ENCODE results near the gene MAP7D2.

The MAP7D2 gene

GRCh38 chrX:20046223-20046622 lies 70.5 kb downstream of the MAP7D2 start:
- peak in 3 of 58 donors; percentile 3 to 5 (median 4) for DNase-seq

GRCh38 chrX:20042221-20042620 lies 74.5 kb downstream of the MAP7D2 start:
- DNase-seq, result peak in 1 of 58 donors; percentile 0

- DNase-seq, result no peak
Observed at GRCh38 chrX:20038966-20039365, 77.7 kb downstream of the MAP7D2 start.

- no peak for DNase-seq
Observed at GRCh38 chrX:20037186-20037585, 79.5 kb downstream of the MAP7D2 start.

DNA sequence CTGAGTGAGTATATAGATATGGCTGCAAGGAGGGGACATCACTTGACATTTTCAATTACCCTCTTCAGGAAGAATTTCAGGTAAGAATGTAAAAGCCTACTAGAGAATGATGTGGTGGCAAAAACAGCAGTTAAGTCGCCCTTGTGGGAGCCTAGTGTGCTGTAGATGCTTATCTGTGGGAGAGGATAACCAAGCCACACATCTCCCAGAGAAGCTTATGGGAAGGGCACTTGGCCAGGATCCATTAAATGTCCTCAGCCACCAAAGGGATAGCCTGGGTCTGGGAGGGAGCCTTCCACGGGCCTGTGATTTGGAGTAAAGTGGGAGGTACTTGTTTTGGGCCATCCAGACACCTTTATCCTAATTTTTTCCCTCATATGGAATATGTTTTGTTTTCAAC lies 84.5 kb downstream of the MAP7D2 start:
- DNase-seq, result no peak

- DNase-seq, result no peak
Observed at GRCh38 chrX:20029728-20030127, 87.0 kb downstream of the MAP7D2 start.

DNA sequence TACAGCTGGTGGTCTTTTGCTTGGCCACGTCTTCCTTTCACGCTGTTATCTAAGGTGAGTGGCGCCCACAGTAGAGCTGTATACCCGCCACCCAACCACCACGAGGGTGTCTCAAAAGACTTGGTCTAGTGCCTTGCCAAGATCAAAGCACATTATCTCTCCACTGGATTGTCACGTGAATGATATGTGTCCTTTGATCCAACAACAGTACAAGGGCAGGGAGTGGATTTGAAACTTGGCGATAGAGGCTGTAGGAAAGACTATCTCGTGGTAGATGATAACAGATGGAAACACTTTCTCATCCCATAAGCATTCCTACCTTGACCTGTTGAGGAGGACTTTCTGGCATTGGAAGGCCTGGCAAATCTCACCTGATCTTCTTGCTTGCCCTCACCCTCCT lies 88.1 kb downstream of the MAP7D2 start:
- DNase-seq, result no peak

DNA sequence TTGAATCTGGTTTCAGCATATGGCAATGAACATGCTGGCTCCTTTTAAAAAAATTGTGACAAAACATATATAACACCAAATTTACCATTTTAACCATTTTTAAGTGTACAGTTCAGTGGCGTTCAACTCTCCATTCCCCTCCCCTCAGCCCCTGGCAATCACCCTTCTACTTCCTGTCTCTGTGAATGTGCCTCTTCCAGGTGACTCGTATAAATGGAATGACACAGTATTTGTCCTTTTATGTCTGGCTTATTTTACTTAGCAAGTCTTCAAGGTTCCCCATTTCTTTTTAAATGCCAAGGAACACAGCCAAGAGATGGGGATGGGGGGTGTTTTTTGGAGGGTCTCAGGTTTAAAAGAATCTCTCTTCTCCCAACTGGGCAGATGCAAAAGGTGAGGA lies 90.4 kb downstream of the MAP7D2 start:
- DNase-seq, result no peak

DNA sequence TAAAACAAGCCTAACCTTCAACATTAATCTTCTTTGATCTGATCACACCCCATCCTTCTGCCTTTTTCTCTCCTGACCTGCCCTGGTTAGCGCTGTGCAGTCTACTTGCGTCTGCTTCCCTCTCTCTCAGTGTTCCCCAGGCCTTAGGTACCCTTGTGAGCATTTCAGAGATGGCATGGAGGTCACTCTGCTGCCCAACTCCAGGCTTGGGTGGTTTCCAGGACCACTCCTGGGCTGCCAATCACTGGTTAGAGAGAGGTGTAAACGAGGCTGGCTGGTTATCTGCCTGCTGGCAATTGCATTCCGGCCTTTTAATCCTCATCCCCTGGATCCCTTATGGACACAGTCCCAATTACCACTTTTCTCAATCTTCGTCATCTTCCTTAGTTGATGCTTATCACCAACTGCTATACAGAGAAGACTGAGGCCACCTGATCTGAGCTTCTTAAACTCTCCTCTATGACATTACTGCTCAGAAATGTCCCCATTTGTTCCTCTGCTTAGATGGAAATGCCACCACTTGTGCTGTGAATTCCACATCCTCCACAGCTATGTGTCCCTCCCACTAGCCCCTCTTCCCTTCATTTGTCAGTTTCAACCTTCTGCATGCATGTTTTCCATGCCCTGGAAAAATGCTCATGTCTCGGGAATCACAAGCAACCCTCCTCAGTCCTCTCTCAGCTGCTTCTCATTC lies 96.9 kb downstream of the MAP7D2 start:
- DNase-seq, result no peak

- DNase-seq, result no peak
Observed at GRCh38 chrX:20016616-20016945, 100.1 kb downstream of the MAP7D2 start.

DNA sequence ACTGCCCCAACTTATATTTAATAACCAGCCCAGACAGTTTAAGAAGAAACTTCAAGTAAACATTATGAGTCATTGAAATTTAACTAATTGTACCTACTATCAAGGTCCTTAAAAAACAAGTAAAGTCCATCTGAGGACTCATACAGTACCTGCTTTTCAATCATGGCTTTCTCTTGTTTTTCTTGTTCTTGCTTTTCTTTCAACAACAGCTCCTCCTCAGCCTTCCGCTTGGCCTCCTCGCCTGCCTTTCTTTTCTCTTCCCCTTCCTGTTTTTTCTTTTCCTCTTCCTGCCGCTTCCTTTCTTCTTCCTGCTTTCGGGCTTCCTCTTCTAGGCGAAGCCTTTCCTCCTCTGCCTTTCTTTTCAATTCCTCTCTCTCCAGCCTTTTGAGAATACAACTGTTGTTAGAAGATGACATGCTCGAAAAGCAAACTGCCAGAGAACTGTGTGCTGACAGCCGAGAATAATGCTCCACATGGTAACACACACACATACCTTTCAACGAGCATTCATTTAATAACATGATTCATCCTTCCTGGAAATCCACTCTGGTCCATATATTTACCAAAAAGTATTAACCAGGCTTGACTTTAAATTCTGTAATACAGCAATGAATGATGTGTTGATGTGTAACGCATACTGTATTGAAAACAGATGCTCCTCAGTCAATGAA lies 100.6 kb downstream of the MAP7D2 start:
- no peak for DNase-seq

GRCh38 chrX:20015422-20015821 lies 101.3 kb downstream of the MAP7D2 start:
- DNase-seq, result no peak

DNA sequence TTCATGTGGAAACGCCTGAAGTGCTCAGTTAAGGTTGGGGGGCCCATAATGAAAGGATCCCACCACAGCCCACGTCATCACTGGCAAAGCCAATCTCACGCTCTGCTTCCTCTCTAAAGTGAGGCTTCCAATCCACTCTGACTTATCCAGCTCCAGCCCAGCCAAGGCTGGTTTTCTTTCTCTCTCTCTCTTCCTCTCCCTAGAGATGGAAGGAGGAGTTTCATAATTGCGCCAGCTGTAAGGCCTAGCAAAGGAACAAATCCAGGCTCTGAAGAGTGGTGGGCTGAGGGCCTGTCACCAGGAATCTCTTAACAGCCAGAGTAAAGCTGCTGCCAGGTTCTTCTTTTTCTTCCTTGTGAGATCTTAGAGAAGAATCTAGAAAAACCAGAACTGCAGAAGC lies 105.1 kb downstream of the MAP7D2 start:
- no peak for DNase-seq

DNA sequence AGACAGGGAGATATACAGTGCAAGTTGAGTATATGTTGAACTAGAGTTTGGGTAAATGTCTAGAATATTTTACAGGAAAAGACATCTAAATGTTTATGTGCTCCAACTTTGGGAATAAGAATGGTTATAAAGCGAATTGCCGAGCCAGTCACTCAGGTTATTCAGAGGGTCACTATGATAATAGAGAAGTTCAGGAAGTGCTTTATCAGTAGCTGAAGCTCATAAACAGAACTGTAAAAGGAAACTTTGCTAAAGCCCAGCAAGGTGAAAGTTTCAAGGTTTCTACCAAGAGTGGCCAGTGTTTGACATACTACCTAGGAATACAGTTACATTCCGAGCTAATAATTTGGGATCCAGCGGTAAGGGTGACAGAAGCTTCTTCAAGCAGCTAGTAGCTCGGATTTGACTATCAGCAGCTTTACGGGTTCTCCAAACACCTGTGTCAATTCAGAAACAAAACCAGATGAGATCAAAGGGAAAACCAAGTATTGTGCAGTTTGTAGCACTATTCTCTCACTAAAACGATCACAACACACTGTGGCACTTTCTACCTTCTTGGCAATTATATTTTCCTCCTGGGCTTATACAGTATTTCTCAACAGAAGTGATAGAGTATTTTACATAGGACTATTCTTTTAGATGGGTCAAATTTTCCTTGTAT lies 108.6 kb downstream of the MAP7D2 start:
- no peak for DNase-seq

DNA sequence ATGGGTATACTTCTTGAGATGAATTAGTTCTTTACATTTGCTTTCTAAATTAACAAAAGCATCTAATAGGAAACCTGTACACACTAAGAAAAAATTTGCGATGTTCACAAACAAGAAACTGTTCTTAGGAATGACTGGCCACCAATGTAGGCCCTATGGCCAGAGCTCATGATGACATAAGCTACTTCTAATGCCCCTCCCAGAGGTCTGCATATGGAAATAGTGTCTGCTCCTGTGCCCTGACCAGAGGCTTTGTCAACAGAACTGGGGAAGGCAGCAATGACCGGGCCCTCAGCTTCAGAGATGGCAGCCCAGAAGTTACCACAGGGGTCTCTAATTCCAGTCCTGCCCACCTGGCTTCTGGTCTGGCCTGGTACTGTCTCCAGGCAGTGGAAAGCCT lies 110.8 kb downstream of the MAP7D2 start:
- DNase-seq, result no peak

DNA sequence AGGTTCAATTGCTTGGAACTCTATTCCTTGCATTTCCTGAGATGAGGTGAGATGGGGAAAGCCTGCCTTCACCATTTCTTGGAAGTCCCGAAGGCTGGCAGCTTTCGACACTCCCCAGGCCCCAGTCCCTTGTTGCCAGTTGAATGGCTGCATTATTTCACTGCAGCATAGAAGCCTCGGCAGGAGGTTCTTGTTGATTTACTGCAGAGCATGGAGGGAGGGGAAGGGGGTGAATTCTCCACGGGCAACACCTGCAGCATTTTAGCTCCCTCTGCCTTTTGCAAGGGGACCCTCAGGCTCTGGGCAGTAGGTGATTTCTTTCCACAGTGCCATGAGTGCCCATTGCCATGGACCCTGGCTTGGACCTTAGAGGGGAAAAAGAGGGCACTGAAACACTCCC lies 115.1 kb downstream of the MAP7D2 start:
- DNase-seq, result peak in 1 of 58 donors; percentile 9

GRCh38 chrX:19991350-19991718 lies 125.4 kb downstream of the MAP7D2 start:
- no peak for DNase-seq

GRCh38 chrX:19990556-19991349 lies 126.0 kb downstream of the MAP7D2 start, which contains the start of gene BCLAF3:
Gene BCLAF3 (minus strand): TSS chrX:19991061. CDS start chrX:19970264, 20,797 bp downstream.
- DNase-seq, result peak; percentile 0 to 90 (median 78)

- DNase-seq, result peak in 13 of 58 donors; percentile 0 to 41 (median 12)
Observed at GRCh38 chrX:19990151-19990555, 126.6 kb downstream of the MAP7D2 start.

DNA sequence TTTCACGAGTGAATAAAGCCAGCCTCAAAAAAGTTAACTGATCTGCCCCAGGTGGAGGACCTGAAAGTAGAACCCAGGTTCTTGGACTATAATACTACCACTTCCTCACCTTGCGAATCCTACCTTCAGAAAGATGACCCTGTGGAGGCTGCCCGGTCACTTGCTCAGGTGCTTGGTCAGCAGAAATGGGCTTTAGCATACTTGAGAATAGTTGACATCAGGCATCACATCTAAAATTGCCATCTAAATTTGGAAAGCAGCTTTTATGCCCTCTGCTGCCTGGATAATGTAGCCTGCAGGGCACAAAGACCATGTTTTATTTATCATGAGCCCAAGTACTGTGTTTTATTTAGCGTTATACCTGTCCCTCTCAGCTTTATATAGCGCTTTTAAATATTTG lies 128.9 kb downstream of the MAP7D2 start:
- no peak for DNase-seq

GRCh38 chrX:19986531-19986930 lies 130.2 kb downstream of the MAP7D2 start:
- DNase-seq, result no peak

DNA sequence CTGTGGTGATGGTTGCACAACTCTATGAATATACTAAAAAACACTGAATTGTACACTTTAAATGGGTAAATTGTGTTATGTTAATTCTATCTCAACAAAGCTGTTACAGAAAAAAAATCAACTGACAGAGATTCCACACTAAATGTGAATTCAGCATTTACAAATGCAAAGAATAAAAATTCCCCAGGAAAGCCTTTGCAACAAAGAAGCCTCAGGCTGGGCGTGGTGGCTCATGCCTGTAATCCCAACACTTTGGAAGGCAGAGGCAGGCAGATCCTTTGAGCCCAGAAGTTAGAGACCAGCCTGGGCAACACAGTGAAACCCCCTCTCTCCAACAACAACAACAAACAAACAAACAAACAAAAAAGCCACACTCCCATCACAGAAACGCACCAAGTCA lies 134.8 kb downstream of the MAP7D2 start:
- no peak for DNase-seq

All from anterior cingulate cortex (tissue), 58 donors.